H1 (cell line): ENCODE measurements around the gene SPANXN4. TPM values are rescaled to one million over a fixed set of nuclear protein-coding genes. Genes with fewer than 3 reads are reported as not detected.

Source experiments
- ATF2 ChIP-seq: IDR thresholded peaks from 2 replicates; pipeline ENCODE4 v1.6.1; 2012; ENCODE audit warnings: low read length, inconsistent platforms
- E2F6 ChIP-seq: IDR thresholded peaks from 2 replicates; pipeline ENCODE4 v1.6.1; 2012; ENCODE audit warnings: inconsistent platforms
- MAFK ChIP-seq: IDR thresholded peaks from 2 replicates; pipeline ENCODE4 v1.6.1; 2012; ENCODE audit warnings: low read depth, mild to moderate bottlenecking, improper control_type of control experiment, low read length
- RNF2 ChIP-seq: fragments of 200-900, 300-1000 bp; sonication (generic); IDR thresholded peaks from 2 replicates; pipeline ENCODE4 v1.7.1; 2016; ENCODE audit warnings: borderline replicate concordance, low read depth, mild to moderate bottlenecking, antibody characterized with exemption, low read length; ENCODE audit not compliant: poor library complexity, severe bottlenecking; ENCODE audit errors: missing control alignments
- YY1 ChIP-seq: IDR thresholded peaks from 2 replicates; pipeline ENCODE4 v1.6.1; 2011; ENCODE audit warnings: low read depth, mild to moderate bottlenecking, low read length
- polyA plus RNA-seq, 7 experiments: library from polyadenylated mRNA; depleted of rRNA in 3 of 7; stranded (reverse) in 5 of 7; unstranded in 2 of 7; fragments of >200 nt in 5 of 7; fragments of 200-250 nt in 2 of 7; gene quantifications; 1 replicate in 5 of 7; 2 replicates in 1 of 7; 4 replicates in 1 of 7; pipeline versions ENCODE4 v1.2.1 to v1.2.3, GENCODE V29; 2011 to 2013; ENCODE audit warnings: missing spikeins in 2 of 7, mixed read lengths in 2 of 7
- total RNA-seq: library from RNA; stranded (reverse); fragmentation: NEBNext Ultra II Directional; extraction: Animal tissue kit (Norgen Biotek cat#: 25700); gene quantifications from 2 replicates; pipeline ENCODE4 v1.2.1, GENCODE V29; 2021

SPANXN4 gene
- total and polyA plus RNA-seq, 2 of the 8 experiments (the other 6 are each of a cell fraction or from before 2014, with no cell fraction given): not detected

- TF ChIP-seq RNF2: no peak
- no peak for TF ChIP-seq YY1
- TF ChIP-seq MAFK: no peak
- no peak for TF ChIP-seq ATF2
- TF ChIP-seq E2F6: no peak
Observed at GRCh38 chrX:142978130-142978684, 47.5 kb upstream of the SPANXN4 start (continued).
